ENCODE results near the gene COL21A1. TPM values are rescaled to one million over a fixed set of nuclear protein-coding genes. Genes with fewer than 3 reads are reported as not detected.
"Not testable (repeated sequence)": the region's sequence is repeated elsewhere in the genome, so short reads cannot be mapped to it uniquely, and the experiment has no call there.

COL21A1 gene
- total RNA-seq, 2 experiments from 2014 or later: not detected

GRCh38 chr6:56263596-56264315 is 16.4 kb upstream of the COL21A1 start:
- H3K9me2 ChIP-seq (ENCODE audit: insufficient read depth, low read length): no peaks in the 10 kb centered on the region
- H4K20me1 ChIP-seq (ENCODE audit: insufficient read depth, low read length): no peaks in the 10 kb centered on the region
- CTCF ChIA-PET (ENCODE audit: unreplicated experiment): no interaction called here
- no TSS peak for BruUV-seq (replicated peaks)
- H3K4me1 ChIP-seq (ENCODE audit: insufficient read depth, low read length, poor library complexity, severe bottlenecking): no peaks in the 10 kb centered on the region
- intact Hi-C loops (cut with micrococcal nuclease; ENCODE audit: unreplicated experiment): no loop called here
- TF ChIP-seq EZH2phosphoT487 (IDR thresholded peaks at IDR 0.05; ENCODE audit: borderline replicate concordance, low read depth, low read length): no peak
- TF ChIP-seq CTCF (conservative IDR thresholded peaks at IDR 0.05; ENCODE audit: low read length): no peak
- POLR2A ChIA-PET: interaction anchor here (0.6 to 2.1 kb wide), 2 partner anchors 10 to 45 kb away, joined by 5 to 9 read pairs; no protein-coding TSS in a partner anchor
- H3K4me3 ChIP-seq (ENCODE audit: low read depth, low read length, poor library complexity, severe bottlenecking): no peak overlapping the region
- H3K36me3 ChIP-seq (ENCODE audit: insufficient read depth, low read length): no peaks in the 10 kb centered on the region
- H2AFZ ChIP-seq (ENCODE audit: low read length): no peak overlapping the region
- no peaks in the 10 kb centered on the region for H3K9me3 ChIP-seq (ENCODE audit: low read length)
- no peak for DNase-seq (ENCODE audit: low spot score)
- H3K79me2 ChIP-seq (ENCODE audit: insufficient read depth, low read depth, low read length): no peaks in the 10 kb centered on the region
- H3K4me2 ChIP-seq (ENCODE audit: low read length): no peak overlapping the region
- no peak overlapping the region for H3K27ac ChIP-seq (ENCODE audit: low read depth, low read length, poor library complexity, severe bottlenecking)

- H3K4me2 ChIP-seq (ENCODE audit: low read length); POLR2A ChIA-PET; H3K79me2 ChIP-seq (ENCODE audit: insufficient read depth, low read depth, low read length); H3K4me1 ChIP-seq (ENCODE audit: insufficient read depth, low read length, poor library complexity, severe bottlenecking); H3K9me3 ChIP-seq (ENCODE audit: low read length); H3K9me2 ChIP-seq (ENCODE audit: insufficient read depth, low read length); H3K4me3 ChIP-seq (ENCODE audit: low read depth, low read length, poor library complexity, severe bottlenecking); H3K27ac ChIP-seq (ENCODE audit: low read depth, low read length, poor library complexity, severe bottlenecking); H4K20me1 ChIP-seq (ENCODE audit: insufficient read depth, low read length); CTCF ChIA-PET (ENCODE audit: unreplicated experiment); BruUV-seq (replicated peaks); DNase-seq (ENCODE audit: low spot score); intact Hi-C loops (cut with micrococcal nuclease; ENCODE audit: unreplicated experiment); H2AFZ ChIP-seq (ENCODE audit: low read length); H3K36me3 ChIP-seq (ENCODE audit: insufficient read depth, low read length): not testable (repeated sequence)
Observed at GRCh38 chr6:56260593-56260992, 13.2 kb upstream of the COL21A1 start.

- H3K27ac ChIP-seq (ENCODE audit: low read depth, low read length, poor library complexity, severe bottlenecking): no peak overlapping the region
- ChIA-PET POLR2A (no interaction called here), CTCF (ENCODE audit: unreplicated experiment) (no interaction called here)
- H3K4me1 ChIP-seq (ENCODE audit: insufficient read depth, low read length, poor library complexity, severe bottlenecking): no peaks in the 10 kb centered on the region
- no TSS peak for BruUV-seq (replicated peaks)
- no peaks in the 10 kb centered on the region for H3K79me2 ChIP-seq (ENCODE audit: insufficient read depth, low read depth, low read length)
- intact Hi-C loops (cut with micrococcal nuclease; ENCODE audit: unreplicated experiment): no loop called here
- H2AFZ ChIP-seq (ENCODE audit: low read length): no peak overlapping the region
- TF ChIP-seq EZH2phosphoT487 (IDR thresholded peaks at IDR 0.05; ENCODE audit: borderline replicate concordance, low read depth, low read length) (no peak), CTCF (conservative IDR thresholded peaks at IDR 0.05; ENCODE audit: low read length) (no peak)
- no peak for DNase-seq (ENCODE audit: low spot score)
- no peak overlapping the region for H3K4me2 ChIP-seq (ENCODE audit: low read length)
- H3K4me3 ChIP-seq (ENCODE audit: low read depth, low read length, poor library complexity, severe bottlenecking): no peak overlapping the region
- H3K9me2 ChIP-seq (ENCODE audit: insufficient read depth, low read length): no peaks in the 10 kb centered on the region
- H3K36me3 ChIP-seq (ENCODE audit: insufficient read depth, low read length): no peaks in the 10 kb centered on the region
- H4K20me1 ChIP-seq (ENCODE audit: insufficient read depth, low read length): no peaks in the 10 kb centered on the region
- no peaks in the 10 kb centered on the region for H3K9me3 ChIP-seq (ENCODE audit: low read length)
Observed at GRCh38 chr6:56259234-56260077, 12.1 kb upstream of the COL21A1 start.
